Measurements from ENCODE around the gene TTLL11. TPM values are rescaled to one million over a fixed set of nuclear protein-coding genes. Genes with fewer than 3 reads are reported as not detected.

TTLL11 gene
- total and polyA plus RNA-seq, 2 of the 8 experiments (the other 6 are each of a cell fraction or from before 2014, with no cell fraction given): 0.56 to 0.80 TPM

DNA sequence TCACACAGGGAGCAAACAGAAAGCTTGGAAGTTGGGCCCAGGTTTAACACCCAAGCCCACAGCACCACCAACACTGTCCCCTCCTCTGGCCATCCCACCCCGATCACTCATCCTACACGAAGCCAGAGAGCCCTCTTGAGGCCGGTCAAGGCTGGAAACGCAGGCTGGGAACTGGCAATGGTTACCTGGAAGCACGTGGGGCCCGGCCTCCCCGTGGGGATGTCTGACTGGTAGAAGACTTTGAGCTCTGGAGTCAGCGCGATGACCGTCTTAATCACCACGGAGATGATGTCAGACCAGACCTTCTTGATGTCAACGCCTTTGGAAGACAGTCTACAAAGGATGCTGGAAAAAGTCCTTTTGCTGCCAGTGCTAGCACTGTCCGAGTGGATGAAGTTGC, 104.1 kb downstream of the TTLL11 start (continued):
- TF ChIP-seq, protein P1, sequence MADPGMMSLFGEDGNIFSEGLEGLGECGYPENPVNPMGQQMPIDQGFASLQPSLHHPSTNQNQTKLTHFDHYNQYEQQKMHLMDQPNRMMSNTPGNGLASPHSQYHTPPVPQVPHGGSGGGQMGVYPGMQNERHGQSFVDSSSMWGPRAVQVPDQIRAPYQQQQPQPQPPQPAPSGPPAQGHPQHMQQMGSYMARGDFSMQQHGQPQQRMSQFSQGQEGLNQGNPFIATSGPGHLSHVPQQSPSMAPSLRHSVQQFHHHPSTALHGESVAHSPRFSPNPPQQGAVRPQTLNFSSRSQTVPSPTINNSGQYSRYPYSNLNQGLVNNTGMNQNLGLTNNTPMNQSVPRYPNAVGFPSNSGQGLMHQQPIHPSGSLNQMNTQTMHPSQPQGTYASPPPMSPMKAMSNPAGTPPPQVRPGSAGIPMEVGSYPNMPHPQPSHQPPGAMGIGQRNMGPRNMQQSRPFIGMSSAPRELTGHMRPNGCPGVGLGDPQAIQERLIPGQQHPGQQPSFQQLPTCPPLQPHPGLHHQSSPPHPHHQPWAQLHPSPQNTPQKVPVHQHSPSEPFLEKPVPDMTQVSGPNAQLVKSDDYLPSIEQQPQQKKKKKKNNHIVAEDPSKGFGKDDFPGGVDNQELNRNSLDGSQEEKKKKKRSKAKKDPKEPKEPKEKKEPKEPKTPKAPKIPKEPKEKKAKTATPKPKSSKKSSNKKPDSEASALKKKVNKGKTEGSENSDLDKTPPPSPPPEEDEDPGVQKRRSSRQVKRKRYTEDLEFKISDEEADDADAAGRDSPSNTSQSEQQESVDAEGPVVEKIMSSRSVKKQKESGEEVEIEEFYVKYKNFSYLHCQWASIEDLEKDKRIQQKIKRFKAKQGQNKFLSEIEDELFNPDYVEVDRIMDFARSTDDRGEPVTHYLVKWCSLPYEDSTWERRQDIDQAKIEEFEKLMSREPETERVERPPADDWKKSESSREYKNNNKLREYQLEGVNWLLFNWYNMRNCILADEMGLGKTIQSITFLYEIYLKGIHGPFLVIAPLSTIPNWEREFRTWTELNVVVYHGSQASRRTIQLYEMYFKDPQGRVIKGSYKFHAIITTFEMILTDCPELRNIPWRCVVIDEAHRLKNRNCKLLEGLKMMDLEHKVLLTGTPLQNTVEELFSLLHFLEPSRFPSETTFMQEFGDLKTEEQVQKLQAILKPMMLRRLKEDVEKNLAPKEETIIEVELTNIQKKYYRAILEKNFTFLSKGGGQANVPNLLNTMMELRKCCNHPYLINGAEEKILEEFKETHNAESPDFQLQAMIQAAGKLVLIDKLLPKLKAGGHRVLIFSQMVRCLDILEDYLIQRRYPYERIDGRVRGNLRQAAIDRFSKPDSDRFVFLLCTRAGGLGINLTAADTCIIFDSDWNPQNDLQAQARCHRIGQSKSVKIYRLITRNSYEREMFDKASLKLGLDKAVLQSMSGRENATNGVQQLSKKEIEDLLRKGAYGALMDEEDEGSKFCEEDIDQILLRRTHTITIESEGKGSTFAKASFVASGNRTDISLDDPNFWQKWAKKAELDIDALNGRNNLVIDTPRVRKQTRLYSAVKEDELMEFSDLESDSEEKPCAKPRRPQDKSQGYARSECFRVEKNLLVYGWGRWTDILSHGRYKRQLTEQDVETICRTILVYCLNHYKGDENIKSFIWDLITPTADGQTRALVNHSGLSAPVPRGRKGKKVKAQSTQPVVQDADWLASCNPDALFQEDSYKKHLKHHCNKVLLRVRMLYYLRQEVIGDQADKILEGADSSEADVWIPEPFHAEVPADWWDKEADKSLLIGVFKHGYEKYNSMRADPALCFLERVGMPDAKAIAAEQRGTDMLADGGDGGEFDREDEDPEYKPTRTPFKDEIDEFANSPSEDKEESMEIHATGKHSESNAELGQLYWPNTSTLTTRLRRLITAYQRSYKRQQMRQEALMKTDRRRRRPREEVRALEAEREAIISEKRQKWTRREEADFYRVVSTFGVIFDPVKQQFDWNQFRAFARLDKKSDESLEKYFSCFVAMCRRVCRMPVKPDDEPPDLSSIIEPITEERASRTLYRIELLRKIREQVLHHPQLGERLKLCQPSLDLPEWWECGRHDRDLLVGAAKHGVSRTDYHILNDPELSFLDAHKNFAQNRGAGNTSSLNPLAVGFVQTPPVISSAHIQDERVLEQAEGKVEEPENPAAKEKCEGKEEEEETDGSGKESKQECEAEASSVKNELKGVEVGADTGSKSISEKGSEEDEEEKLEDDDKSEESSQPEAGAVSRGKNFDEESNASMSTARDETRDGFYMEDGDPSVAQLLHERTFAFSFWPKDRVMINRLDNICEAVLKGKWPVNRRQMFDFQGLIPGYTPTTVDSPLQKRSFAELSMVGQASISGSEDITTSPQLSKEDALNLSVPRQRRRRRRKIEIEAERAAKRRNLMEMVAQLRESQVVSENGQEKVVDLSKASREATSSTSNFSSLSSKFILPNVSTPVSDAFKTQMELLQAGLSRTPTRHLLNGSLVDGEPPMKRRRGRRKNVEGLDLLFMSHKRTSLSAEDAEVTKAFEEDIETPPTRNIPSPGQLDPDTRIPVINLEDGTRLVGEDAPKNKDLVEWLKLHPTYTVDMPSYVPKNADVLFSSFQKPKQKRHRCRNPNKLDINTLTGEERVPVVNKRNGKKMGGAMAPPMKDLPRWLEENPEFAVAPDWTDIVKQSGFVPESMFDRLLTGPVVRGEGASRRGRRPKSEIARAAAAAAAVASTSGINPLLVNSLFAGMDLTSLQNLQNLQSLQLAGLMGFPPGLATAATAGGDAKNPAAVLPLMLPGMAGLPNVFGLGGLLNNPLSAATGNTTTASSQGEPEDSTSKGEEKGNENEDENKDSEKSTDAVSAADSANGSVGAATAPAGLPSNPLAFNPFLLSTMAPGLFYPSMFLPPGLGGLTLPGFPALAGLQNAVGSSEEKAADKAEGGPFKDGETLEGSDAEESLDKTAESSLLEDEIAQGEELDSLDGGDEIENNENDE (IDR thresholded peaks at IDR 0.05; ENCODE audit: insufficient replicate concordance, low read length): no peak
- TF ChIP-seq EP300 (IDR thresholded peaks at IDR 0.05; ENCODE audit: borderline replicate concordance in 1 of 2, low read depth in 2 of 2, low read length in 2 of 2) (no peak), SP1 (IDR thresholded peaks at IDR 0.05; ENCODE audit: low read depth, low read length) (no peak), HDAC6 (IDR thresholded peaks at IDR 0.05; ENCODE audit: low read depth, low read length) (no peak), NRF1 (IDR thresholded peaks at IDR 0.05; ENCODE audit: low read depth, low read length) (no peak), SIRT6 (IDR thresholded peaks at IDR 0.05; ENCODE audit: low read length) (no peak), GTF2F1 (IDR thresholded peaks at IDR 0.05; ENCODE audit: borderline replicate concordance, low read depth, low read length) (no peak), SIX5 (IDR thresholded peaks at IDR 0.05; ENCODE audit: low read depth, low read length) (no peak), CTBP2 (IDR thresholded peaks at IDR 0.05; ENCODE audit: borderline replicate concordance, insufficient read depth, insufficient read length, low read length) (no peak), CHD2 (IDR thresholded peaks at IDR 0.05; ENCODE audit: low read length) (no peak)

All from H1 (cell line).